GM23338 (cell line): Measurements from ENCODE around the gene FGF9. TPM values are rescaled to one million over a fixed set of nuclear protein-coding genes. Genes with fewer than 3 reads are reported as not detected.

Source experiments
- ATAC-seq: fragments of 200-7000 bp; cut with Tn5 transposase; 3 replicates; pipeline ENCODE4 v1.9.1; 2020
- DNase-seq: peaks from one replicate; pipeline ENCODE4 v3.0.0-alpha.2; 2015; ENCODE audit warnings: low spot score
- H2AFZ ChIP-seq: fragments of 200-600 bp; sonication (generic); 2 replicates; pipeline ENCODE4 v1.8.0; 2016; ENCODE audit warnings: antibody characterized with exemption, mild to moderate bottlenecking, moderate library complexity
- H3F3A ChIP-seq: fragments of 200-600 bp; sonication (generic); replicated peaks from 2 replicates; pipeline ENCODE4 v1.8.0; 2017; ENCODE audit warnings: antibody characterized with exemption, mixed run types, low read depth
- H3K27ac ChIP-seq: fragments of 200-600 bp; sonication (generic); 2 replicates; pipeline ENCODE4 v1.6.1; 2016; ENCODE audit warnings: low read depth
- H3K27me3 ChIP-seq: fragments of 200-600 bp; sonication (generic); 2 replicates; pipeline ENCODE4 v1.8.0; 2016; ENCODE audit warnings: mild to moderate bottlenecking, mixed run types, moderate library complexity; ENCODE audit not compliant: insufficient read depth
- H3K36me3 ChIP-seq: fragments of 200-600 bp; sonication (generic); 2 replicates; pipeline ENCODE4 v1.8.0; 2016; ENCODE audit warnings: mild to moderate bottlenecking; ENCODE audit not compliant: insufficient read depth
- H3K4me1 ChIP-seq: fragments of 200-600 bp; sonication (generic); 2 replicates; pipeline ENCODE4 v1.8.0; 2016; ENCODE audit warnings: mild to moderate bottlenecking, moderate library complexity; ENCODE audit not compliant: insufficient read depth
- H3K4me2 ChIP-seq: fragments of 200-600 bp; sonication (generic); 2 replicates; pipeline ENCODE4 v1.7.1; 2017; ENCODE audit warnings: mixed run types
- H3K4me3 ChIP-seq: fragments of 200-600 bp; sonication (generic); 2 replicates; pipeline ENCODE4 v1.6.1; 2016; ENCODE audit warnings: mixed run types
- H3K79me2 ChIP-seq: fragments of 200-600 bp; sonication (generic); replicated peaks from 2 replicates; pipeline ENCODE4 v1.8.0; 2017; ENCODE audit warnings: mild to moderate bottlenecking; ENCODE audit not compliant: insufficient read depth
- H3K9me2 ChIP-seq: fragments of 200-600 bp; sonication (generic); 2 replicates; pipeline ENCODE4 v1.8.0; 2017; ENCODE audit not compliant: insufficient read depth
- H4K20me1 ChIP-seq: fragments of 200-600 bp; sonication (generic); replicated peaks from 2 replicates; pipeline ENCODE4 v1.8.0; 2017; ENCODE audit warnings: mild to moderate bottlenecking; ENCODE audit not compliant: insufficient read depth
- H3K27ac Mint-ChIP-seq: 2 replicates; pipeline ENCODE4 v1.8.0; 2020; ENCODE audit warnings: inconsistent platforms, mild to moderate bottlenecking, moderate library complexity, mixed read lengths
- H3K27me3 Mint-ChIP-seq: 3 replicates; pipeline ENCODE4 v1.8.0; 2022; ENCODE audit warnings: low read depth, mild to moderate bottlenecking, moderate library complexity, mixed read lengths, inconsistent platforms; ENCODE audit not compliant: insufficient read depth, poor library complexity
- H3K36me3 Mint-ChIP-seq: 3 replicates; pipeline ENCODE4 v1.8.0; 2021; ENCODE audit warnings: low read depth, mild to moderate bottlenecking, inconsistent platforms, moderate library complexity, mixed read lengths
- H3K4me1 Mint-ChIP-seq: 3 replicates; pipeline ENCODE4 v1.8.0; 2020; ENCODE audit warnings: mild to moderate bottlenecking, inconsistent platforms, mixed read lengths
- H3K4me3 Mint-ChIP-seq: 3 replicates; pipeline ENCODE4 v1.8.0; 2021; ENCODE audit warnings: moderate library complexity, mild to moderate bottlenecking, inconsistent platforms, mixed read lengths
- H3K9me3 Mint-ChIP-seq: 3 replicates; pipeline ENCODE4 v1.8.0; 2020; ENCODE audit warnings: moderate library complexity, mild to moderate bottlenecking, inconsistent platforms, mixed read lengths
- EZH2 ChIP-seq: fragments of 200-600 bp; sonication (generic); IDR thresholded peaks from one replicate; pipeline ENCODE4 v1.8.0; 2017; ENCODE audit warnings: antibody characterized with exemption, mild to moderate bottlenecking, low read depth; ENCODE audit not compliant: unreplicated experiment
- POLR2AphosphoS5 ChIP-seq: IDR thresholded peaks from 2 replicates; pipeline ENCODE4 v1.6.1; 2016; ENCODE audit warnings: antibody characterized with exemption, low read depth
- STAT1 ChIP-seq: IDR thresholded peaks from one replicate; pipeline ENCODE4 v1.6.1; 2016; ENCODE audit warnings: antibody characterized with exemption; ENCODE audit not compliant: unreplicated experiment
- ZNF114 ChIP-seq: fragments of 250-450 bp; sonication (Bioruptor Pico); IDR thresholded peaks from 2 replicates; pipeline ENCODE4 v1.5.0; 2020; ENCODE audit warnings: mild to moderate bottlenecking, moderate library complexity
- ZNF331 ChIP-seq: fragments of 250-450 bp; sonication (Bioruptor Pico); IDR thresholded peaks from 2 replicates; pipeline ENCODE4 v1.5.0; 2020; ENCODE audit warnings: low read depth, mild to moderate bottlenecking, moderate library complexity
- polyA plus RNA-seq: library from polyadenylated mRNA; unstranded; fragments of >200 nt; fragmentation: Nextera tagmentation; extraction: Ambion mirVana; gene quantifications from 2 replicates; pipeline ENCODE4 v1.2.1, GENCODE V29; 2016
- total RNA-seq: library from RNA; depleted of rRNA; stranded (reverse); fragments of >200 nt; shearing (Covaris generic); gene quantifications from 2 replicates; pipeline ENCODE4 v1.2.3, GENCODE V29; 2014
- TF ChIP-seq, protein P1 (sequence below): IDR thresholded peaks from one replicate; pipeline ENCODE4 v1.6.1; 2018; ENCODE audit warnings: antibody characterized with exemption; ENCODE audit not compliant: unreplicated experiment
- TF ChIP-seq, protein P2 (sequence below): IDR thresholded peaks from 2 replicates; pipeline ENCODE4 v1.6.1; 2016; ENCODE audit warnings: antibody characterized with exemption

Gene FGF9
- total and polyA plus RNA-seq, 2 experiments from 2014 or later: 0.27 TPM; not detected in 1

DNA sequence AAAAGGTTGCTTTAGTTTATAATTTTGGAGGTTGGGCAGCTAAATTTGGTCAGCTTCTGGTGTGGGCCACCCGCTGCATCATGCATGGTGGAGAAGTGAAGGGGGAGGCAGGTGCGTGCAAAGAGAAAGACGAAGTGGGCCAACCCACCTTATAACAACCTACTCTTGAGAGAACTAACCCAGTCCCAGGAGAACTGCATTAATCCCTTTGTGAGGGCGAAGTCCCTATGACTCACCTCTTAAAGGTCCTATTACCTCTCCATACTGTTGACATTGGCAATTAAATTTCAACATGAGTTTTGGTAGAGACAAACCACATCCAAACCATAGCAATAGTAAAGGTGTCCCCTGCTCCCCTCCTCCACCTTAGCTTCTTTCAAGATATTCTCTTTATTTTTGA lies 7.7 kb upstream of the FGF9 start:
- Histone ChIP-seq H3K4me1 (peaks cover under 1% of the 10 kb centered on the region; the same call in 1 of the 2 replicates), H3F3A (no peaks in the 10 kb centered on the region), H3K27ac (no peak overlapping the region), H4K20me1 (no peaks in the 10 kb centered on the region; the same call in 1 of the 2 replicates), H3K4me2 (no peak overlapping the region), H3K9me2 (no peaks in the 10 kb centered on the region), H3K36me3 (no peaks in the 10 kb centered on the region; the same call in 1 of the 2 replicates), H3K79me2 (no peaks in the 10 kb centered on the region), H2AFZ (no peak overlapping the region), H3K27me3 (peaks cover 32% of the 10 kb centered on the region), H3K4me3 (no peak overlapping the region)
- DNase-seq (no peak), ATAC-seq (no peak)
- H3K4me1 Mint-ChIP-seq: peaks cover 4% of the 10 kb centered on the region
- H3K4me3 Mint-ChIP-seq: no peak overlapping the region
- peaks cover 2% of the 10 kb centered on the region; the same call in 1 of the 3 replicates for H3K9me3 Mint-ChIP-seq
- H3K27me3 Mint-ChIP-seq: peaks cover 20% of the 10 kb centered on the region
- TF ChIP-seq, protein P1, sequence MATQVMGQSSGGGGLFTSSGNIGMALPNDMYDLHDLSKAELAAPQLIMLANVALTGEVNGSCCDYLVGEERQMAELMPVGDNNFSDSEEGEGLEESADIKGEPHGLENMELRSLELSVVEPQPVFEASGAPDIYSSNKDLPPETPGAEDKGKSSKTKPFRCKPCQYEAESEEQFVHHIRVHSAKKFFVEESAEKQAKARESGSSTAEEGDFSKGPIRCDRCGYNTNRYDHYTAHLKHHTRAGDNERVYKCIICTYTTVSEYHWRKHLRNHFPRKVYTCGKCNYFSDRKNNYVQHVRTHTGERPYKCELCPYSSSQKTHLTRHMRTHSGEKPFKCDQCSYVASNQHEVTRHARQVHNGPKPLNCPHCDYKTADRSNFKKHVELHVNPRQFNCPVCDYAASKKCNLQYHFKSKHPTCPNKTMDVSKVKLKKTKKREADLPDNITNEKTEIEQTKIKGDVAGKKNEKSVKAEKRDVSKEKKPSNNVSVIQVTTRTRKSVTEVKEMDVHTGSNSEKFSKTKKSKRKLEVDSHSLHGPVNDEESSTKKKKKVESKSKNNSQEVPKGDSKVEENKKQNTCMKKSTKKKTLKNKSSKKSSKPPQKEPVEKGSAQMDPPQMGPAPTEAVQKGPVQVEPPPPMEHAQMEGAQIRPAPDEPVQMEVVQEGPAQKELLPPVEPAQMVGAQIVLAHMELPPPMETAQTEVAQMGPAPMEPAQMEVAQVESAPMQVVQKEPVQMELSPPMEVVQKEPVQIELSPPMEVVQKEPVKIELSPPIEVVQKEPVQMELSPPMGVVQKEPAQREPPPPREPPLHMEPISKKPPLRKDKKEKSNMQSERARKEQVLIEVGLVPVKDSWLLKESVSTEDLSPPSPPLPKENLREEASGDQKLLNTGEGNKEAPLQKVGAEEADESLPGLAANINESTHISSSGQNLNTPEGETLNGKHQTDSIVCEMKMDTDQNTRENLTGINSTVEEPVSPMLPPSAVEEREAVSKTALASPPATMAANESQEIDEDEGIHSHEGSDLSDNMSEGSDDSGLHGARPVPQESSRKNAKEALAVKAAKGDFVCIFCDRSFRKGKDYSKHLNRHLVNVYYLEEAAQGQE: no peak
- TF ChIP-seq ZNF114: no peak
- TF ChIP-seq ZNF331 (CRISPR knock-in tag): no peak
- no peak for TF ChIP-seq EZH2
- no peak overlapping the region for H3K27ac Mint-ChIP-seq
- no peaks in the 10 kb centered on the region for H3K36me3 Mint-ChIP-seq

DNA sequence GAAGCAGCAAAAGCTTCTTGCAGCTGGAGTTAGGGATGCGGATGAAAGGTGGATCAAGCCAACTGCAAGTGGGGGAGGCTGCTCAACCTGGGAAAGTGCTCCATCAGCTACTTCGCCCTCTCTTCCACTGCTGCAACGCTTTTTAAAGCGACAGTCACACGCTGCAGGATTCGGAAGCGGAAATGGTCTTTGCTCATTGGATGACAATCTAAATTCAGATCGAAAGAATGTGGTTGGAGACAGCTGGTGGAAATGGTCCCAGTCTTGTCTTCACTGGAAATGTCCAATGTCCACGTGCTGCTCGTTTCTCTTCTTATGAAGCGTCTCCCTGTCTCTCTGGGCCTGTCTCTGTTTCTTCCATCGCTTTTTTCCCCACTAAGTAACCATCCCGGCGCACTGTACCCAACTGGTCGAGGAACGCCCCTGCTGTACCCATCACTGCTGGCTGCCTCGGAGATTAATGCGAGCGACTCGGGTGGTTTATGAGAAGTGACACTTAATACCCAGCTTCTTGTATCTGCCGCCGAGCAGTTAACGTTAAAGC lies 2.1 kb upstream of the FGF9 start:
- peaks cover 8% of the 10 kb centered on the region for H3F3A ChIP-seq
- Mint-ChIP-seq H3K9me3 (no peaks in the 10 kb centered on the region; the same call in 2 of the 3 replicates), H3K36me3 (no peaks in the 10 kb centered on the region), H3K4me1 (peaks cover 29% of the 10 kb centered on the region), H3K4me3 (peak overlapping the region; percentile 86), H3K27me3 (peaks cover 66% of the 10 kb centered on the region), H3K27ac (no peak overlapping the region)
- H3K79me2 ChIP-seq: no peaks in the 10 kb centered on the region
- H3K4me1 ChIP-seq: peaks cover 31% of the 10 kb centered on the region
- peaks cover 87% of the 10 kb centered on the region for H3K27me3 ChIP-seq
- no peak for ATAC-seq
- peak overlapping the region; percentile 99 for H2AFZ ChIP-seq
- peak; percentile 69 for DNase-seq
- H4K20me1 ChIP-seq: peaks cover 8% of the 10 kb centered on the region
- no peak overlapping the region for H3K27ac ChIP-seq
- peak overlapping the region; percentile 87 for H3K4me3 ChIP-seq
- TF ChIP-seq, protein P1: no peak
- TF ChIP-seq POLR2AphosphoS5 (no peak), STAT1 (no peak), ZNF331 (CRISPR knock-in tag) (no peak), EZH2 (peak; percentile 44)
- TF ChIP-seq, protein P2, sequence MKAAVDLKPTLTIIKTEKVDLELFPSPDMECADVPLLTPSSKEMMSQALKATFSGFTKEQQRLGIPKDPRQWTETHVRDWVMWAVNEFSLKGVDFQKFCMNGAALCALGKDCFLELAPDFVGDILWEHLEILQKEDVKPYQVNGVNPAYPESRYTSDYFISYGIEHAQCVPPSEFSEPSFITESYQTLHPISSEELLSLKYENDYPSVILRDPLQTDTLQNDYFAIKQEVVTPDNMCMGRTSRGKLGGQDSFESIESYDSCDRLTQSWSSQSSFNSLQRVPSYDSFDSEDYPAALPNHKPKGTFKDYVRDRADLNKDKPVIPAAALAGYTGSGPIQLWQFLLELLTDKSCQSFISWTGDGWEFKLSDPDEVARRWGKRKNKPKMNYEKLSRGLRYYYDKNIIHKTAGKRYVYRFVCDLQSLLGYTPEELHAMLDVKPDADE: no peak
- H3K36me3 ChIP-seq: no peaks in the 10 kb centered on the region; the same call in 1 of the 2 replicates
- no peaks in the 10 kb centered on the region for H3K9me2 ChIP-seq
- H3K4me2 ChIP-seq: peak overlapping the region; percentile 89
